LNCaP clone FGC (cell line): ENCODE measurements around the gene CDKN1B.
A peak's percentile ranks its signal among the peaks of the same experiment; 100 is the strongest.

Experiments used
- DNase-seq: peaks from one replicate; pipeline ENCODE4 v3.0.0-alpha.2; 2011; ENCODE audit warnings: low read depth
- H3K4me3 ChIP-seq: 2 replicates; pipeline ENCODE4 v1.5.1; 2011; ENCODE audit warnings: mild to moderate bottlenecking, low read depth, low read length, control low read depth
- TF ChIP-seq, protein P1 (sequence below): IDR thresholded peaks from 2 replicates; pipeline ENCODE4 v1.5.1; 2012; ENCODE audit warnings: mild to moderate bottlenecking; ENCODE audit not compliant: control insufficient read depth, insufficient read depth; ENCODE audit errors: extremely low read depth

The CDKN1B gene

DNA sequence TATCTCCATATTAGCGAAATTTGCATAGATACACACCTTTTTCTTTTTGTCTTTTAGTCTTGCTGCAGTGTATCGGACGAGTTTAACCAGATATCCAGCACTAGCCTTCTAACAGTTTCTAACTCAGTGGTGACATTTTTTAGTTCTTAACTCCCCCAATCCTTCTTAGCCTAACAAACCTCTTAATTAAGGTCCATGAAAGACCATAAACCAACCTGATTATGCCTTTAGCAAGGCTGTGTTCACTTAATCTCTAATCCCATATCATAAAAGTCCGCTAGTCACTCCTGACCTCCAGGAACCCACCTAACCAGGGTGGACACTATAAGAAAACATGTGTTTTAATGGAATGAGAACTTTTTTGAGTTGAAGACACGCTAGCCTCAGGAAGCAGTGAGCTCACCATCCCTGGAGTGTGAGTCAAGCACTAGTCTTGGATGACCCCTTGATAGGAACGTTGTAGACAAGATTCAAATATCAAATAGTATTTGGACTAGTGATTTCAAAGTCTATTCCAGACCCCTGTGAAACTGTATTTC, 9.5 kb downstream of the CDKN1B start:
- TF ChIP-seq, protein P1, sequence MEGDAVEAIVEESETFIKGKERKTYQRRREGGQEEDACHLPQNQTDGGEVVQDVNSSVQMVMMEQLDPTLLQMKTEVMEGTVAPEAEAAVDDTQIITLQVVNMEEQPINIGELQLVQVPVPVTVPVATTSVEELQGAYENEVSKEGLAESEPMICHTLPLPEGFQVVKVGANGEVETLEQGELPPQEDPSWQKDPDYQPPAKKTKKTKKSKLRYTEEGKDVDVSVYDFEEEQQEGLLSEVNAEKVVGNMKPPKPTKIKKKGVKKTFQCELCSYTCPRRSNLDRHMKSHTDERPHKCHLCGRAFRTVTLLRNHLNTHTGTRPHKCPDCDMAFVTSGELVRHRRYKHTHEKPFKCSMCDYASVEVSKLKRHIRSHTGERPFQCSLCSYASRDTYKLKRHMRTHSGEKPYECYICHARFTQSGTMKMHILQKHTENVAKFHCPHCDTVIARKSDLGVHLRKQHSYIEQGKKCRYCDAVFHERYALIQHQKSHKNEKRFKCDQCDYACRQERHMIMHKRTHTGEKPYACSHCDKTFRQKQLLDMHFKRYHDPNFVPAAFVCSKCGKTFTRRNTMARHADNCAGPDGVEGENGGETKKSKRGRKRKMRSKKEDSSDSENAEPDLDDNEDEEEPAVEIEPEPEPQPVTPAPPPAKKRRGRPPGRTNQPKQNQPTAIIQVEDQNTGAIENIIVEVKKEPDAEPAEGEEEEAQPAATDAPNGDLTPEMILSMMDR = no peak
- peak overlapping the region; percentile 75 for H3K4me3 ChIP-seq
- no peak for DNase-seq

DNA sequence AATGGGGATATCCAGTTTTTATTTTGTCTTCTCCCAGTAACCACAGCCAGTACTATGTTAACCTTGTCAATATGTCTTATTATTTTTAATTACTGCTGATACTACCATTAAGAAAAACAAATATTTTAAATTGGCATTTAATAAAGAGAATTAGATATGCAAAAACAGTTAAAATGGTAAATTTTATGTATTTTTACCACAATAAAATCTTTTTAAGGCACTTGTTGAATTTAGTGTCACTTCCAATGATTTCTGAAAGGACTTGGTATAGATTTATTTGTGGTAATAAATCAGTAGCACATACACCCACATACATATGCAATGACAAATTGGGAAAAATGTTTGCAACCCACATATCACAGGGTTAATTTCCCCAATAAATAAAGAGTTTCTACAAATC, 14.0 kb downstream of the CDKN1B start:
- H3K4me3 ChIP-seq = no peak overlapping the region

DNA sequence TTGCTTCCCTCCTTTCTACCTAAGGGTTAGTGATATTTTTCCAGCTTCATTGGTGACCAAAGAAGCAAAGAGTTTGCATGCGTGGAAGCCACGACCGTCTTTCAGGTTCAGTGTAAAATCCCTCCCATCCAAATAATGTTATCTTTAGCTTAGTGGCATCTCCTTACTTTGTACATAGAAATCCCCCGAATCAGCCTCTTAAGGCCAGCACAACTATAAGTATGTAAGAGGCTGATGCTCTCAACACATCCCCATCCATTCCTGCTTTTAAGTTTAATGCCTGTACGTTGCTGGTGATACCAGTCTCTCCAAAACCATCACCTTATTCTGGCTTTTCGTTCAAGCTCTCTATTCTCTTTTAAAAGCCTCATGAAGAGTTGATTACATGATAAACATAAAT, 14.6 kb downstream of the CDKN1B start:
- H3K4me3 ChIP-seq = no peak overlapping the region
- TF ChIP-seq, protein P1 = no peak
- no peak for DNase-seq

More for the DNA sequence above, 14.0 kb downstream of the CDKN1B start:
- TF ChIP-seq, protein P1 = no peak
- DNase-seq = no peak

DNA sequence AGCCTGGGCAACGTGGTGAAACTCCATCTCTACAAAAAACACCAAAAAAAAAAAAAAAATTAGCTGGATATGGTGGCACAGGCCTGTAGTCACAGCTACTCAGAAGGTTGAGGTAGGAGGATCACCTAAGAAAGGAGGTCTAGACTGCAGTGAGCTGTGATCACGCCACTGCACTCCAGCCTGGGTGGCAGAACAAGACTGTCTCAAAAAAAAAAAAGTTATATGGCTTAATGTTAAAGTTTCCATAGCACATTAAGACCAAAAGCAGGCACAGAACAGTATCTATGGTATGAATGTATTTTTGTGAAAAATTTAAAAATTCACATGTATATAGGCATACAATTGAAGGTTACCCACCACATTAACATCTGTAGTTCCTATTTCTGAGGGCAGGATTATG, 15.9 kb downstream of the CDKN1B start:
- H3K4me3 ChIP-seq = no peak overlapping the region
- no peak for DNase-seq
- TF ChIP-seq, protein P1 = no peak

DNA sequence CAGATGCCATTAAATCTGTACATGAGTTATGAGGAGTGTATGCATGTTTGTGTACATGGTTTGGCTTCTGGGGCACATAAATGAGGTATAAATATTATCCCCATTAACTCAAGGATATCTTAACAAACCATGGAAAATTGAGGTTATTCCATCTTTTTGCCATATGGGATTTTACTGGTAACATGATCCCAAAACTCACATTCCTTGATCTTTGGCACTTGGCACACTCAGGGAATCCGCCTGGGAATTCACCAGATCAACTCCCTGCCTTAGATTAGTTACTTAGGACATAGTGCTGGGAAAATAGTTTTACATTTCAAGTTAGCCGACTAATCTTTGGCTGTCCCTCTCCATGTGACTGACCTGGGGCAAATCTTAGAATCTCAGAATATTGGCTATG, 16.9 kb downstream of the CDKN1B start:
- no peak overlapping the region for H3K4me3 ChIP-seq
- TF ChIP-seq, protein P1 = no peak
- DNase-seq = no peak

DNA sequence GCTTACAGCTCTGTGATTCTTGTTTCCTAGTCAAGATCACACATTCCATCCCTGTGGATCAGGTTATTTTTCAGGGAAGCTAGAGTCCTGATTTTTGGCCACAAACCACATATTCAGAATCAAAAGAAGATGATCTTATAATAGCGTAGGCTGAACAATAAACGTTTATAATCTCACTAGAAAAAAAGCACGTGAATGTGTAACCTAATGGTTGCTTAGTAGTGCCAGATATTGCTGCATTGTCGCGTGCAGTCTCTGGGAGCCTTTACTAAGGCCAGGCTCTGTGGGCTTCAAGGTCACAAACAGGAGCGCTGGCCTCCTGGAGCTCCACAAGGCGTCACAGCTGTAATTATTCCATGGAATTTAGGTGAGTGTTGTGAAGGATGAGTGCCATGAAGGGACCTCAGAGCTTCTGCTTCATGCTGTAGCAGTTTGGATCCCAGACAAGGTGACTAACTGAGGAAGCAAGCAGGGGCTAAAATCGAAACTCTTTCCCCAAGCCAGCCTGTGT, 17.4 kb downstream of the CDKN1B start:
- TF ChIP-seq, protein P1 = no peak
- DNase-seq = no peak
- H3K4me3 ChIP-seq = no peak overlapping the region

DNA sequence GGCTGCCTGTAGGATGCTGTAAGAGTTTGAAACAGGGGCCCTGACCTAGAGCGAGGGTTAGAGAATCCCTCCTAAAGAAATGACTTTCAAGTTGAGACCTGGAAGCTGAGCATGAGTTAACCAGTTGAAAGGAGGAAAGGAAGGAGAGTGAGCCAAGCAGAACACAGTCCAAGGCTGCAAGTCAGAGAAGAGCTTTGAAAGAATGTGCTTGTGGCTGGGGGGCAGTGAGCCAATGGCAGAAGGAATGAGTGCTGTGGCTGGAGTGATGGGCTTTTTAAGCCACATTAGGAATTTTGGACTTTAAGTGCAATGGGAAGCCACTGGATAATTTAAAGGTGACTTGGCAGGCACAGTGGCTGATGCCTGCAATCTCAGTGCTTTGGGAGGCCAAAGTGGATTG, 18.1 kb downstream of the CDKN1B start:
- H3K4me3 ChIP-seq = no peak overlapping the region
- TF ChIP-seq, protein P1 = no peak
- no peak for DNase-seq
